Measurements from ENCODE around the gene TFPI.

TFPI gene

GRCh38 chr2:187477051-187477450 is 77.2 kb downstream of the TFPI start:
- TF ChIP-seq, protein P1, sequence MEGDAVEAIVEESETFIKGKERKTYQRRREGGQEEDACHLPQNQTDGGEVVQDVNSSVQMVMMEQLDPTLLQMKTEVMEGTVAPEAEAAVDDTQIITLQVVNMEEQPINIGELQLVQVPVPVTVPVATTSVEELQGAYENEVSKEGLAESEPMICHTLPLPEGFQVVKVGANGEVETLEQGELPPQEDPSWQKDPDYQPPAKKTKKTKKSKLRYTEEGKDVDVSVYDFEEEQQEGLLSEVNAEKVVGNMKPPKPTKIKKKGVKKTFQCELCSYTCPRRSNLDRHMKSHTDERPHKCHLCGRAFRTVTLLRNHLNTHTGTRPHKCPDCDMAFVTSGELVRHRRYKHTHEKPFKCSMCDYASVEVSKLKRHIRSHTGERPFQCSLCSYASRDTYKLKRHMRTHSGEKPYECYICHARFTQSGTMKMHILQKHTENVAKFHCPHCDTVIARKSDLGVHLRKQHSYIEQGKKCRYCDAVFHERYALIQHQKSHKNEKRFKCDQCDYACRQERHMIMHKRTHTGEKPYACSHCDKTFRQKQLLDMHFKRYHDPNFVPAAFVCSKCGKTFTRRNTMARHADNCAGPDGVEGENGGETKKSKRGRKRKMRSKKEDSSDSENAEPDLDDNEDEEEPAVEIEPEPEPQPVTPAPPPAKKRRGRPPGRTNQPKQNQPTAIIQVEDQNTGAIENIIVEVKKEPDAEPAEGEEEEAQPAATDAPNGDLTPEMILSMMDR (IDR thresholded peaks at IDR 0.05; ENCODE audit: insufficient read depth, low read length, poor library complexity, severe bottlenecking) = no peak
- DNase-seq (ENCODE audit: extremely low read depth, insufficient read length) = no peak
- Histone ChIP-seq H3K27me3 (replicated peaks; ENCODE audit: control insufficient read depth, insufficient read depth, low read length) (no peaks in the 10 kb centered on the region), H3K36me3 (ENCODE audit: control insufficient read depth, insufficient read depth, low read length) (no peaks in the 10 kb centered on the region), H3K4me3 (replicated peaks; ENCODE audit: low read depth, low read length) (no peak overlapping the region)

- no peaks in the 10 kb centered on the region for H3K36me3 ChIP-seq (ENCODE audit: control insufficient read depth, insufficient read depth, low read length)
- peak; percentile 37 for DNase-seq (ENCODE audit: extremely low read depth, insufficient read length)
- TF ChIP-seq, protein P1 (IDR thresholded peaks at IDR 0.05; ENCODE audit: insufficient read depth, low read length, poor library complexity, severe bottlenecking) = no peak
- H3K4me3 ChIP-seq (replicated peaks; ENCODE audit: low read depth, low read length) = no peak overlapping the region
- no peaks in the 10 kb centered on the region for H3K27me3 ChIP-seq (replicated peaks; ENCODE audit: control insufficient read depth, insufficient read depth, low read length)
Measured at GRCh38 chr2:187475499-187476248, 78.6 kb downstream of the TFPI start.

- no peak for DNase-seq (ENCODE audit: extremely low read depth, insufficient read length)
- no peaks in the 10 kb centered on the region for H3K27me3 ChIP-seq (replicated peaks; ENCODE audit: control insufficient read depth, insufficient read depth, low read length)
- H3K36me3 ChIP-seq (ENCODE audit: control insufficient read depth, insufficient read depth, low read length) = no peaks in the 10 kb centered on the region
- TF ChIP-seq, protein P1 (IDR thresholded peaks at IDR 0.05; ENCODE audit: insufficient read depth, low read length, poor library complexity, severe bottlenecking) = no peak
- no peak overlapping the region for H3K4me3 ChIP-seq (replicated peaks; ENCODE audit: low read depth, low read length)
Measured at GRCh38 chr2:187470698-187471097, 83.5 kb downstream of the TFPI start.

- H3K36me3 ChIP-seq (ENCODE audit: control insufficient read depth, insufficient read depth, low read length) = no peaks in the 10 kb centered on the region
- H3K27me3 ChIP-seq (replicated peaks; ENCODE audit: control insufficient read depth, insufficient read depth, low read length) = no peaks in the 10 kb centered on the region
- H3K4me3 ChIP-seq (replicated peaks; ENCODE audit: low read depth, low read length) = no peak overlapping the region
- DNase-seq (ENCODE audit: extremely low read depth, insufficient read length) = no peak
- TF ChIP-seq, protein P1 (IDR thresholded peaks at IDR 0.05; ENCODE audit: insufficient read depth, low read length, poor library complexity, severe bottlenecking) = no peak
Measured at GRCh38 chr2:187469538-187469937, 84.7 kb downstream of the TFPI start.

DNA sequence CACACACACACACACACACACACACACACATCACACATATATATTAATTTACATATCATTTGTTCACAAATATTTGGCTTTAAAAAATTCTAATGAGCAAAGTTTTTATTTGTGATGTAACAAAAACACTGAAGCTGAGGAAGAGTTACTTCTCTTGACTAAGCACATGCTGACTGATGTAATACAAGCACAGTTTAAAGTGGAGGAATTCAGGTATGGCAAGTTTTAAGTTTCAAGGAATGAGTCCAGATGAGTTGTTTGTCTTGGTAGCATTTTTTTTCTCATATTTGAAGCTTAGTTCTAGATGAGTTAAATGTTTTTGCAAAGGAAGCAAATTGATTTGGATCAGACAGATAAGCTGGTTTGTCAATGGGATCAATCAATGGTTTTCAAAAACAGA is 86.0 kb downstream of the TFPI start:
- TF ChIP-seq, protein P1 (IDR thresholded peaks at IDR 0.05; ENCODE audit: insufficient read depth, low read length, poor library complexity, severe bottlenecking) = no peak
- Histone ChIP-seq H3K27me3 (replicated peaks; ENCODE audit: control insufficient read depth, insufficient read depth, low read length) (no peaks in the 10 kb centered on the region), H3K36me3 (ENCODE audit: control insufficient read depth, insufficient read depth, low read length) (no peaks in the 10 kb centered on the region), H3K4me3 (replicated peaks; ENCODE audit: low read depth, low read length) (no peak overlapping the region)
- DNase-seq (ENCODE audit: extremely low read depth, insufficient read length) = no peak

All from GM06990 (cell line).